HG02981 (cell line): ENCODE data around the gene DNAJC13.

Experiments used
- ATAC-seq: cut with Tn5 transposase; IDR thresholded peaks from one replicate; pipeline ENCODE4 v1.9.1; 2021; ENCODE audit warnings: mild to moderate bottlenecking, moderate library complexity; ENCODE audit not compliant: unreplicated experiment

Gene DNAJC13

GRCh38 chr3:132461544-132461943 is 44.2 kb downstream of the DNAJC13 start:
- ATAC-seq: no peak

DNA sequence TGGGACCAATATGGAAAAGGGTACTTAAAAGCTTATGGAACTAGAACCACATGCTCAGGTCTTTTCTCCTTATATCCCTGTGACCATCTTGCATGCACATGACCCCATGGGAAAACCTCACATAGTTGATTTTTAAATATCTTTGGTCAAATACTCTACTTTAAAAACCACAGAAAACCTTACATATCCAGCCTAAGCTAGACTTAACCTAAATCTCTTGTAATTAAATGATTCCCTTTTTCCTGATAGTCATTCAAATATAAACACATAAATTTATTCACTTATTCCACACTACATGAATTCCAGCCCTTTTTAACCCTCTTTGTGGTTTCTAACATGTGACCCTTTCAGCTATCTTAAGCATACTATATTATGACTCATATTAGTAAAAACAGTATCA is 46.8 kb downstream of the DNAJC13 start:
- ATAC-seq: no peak

DNA sequence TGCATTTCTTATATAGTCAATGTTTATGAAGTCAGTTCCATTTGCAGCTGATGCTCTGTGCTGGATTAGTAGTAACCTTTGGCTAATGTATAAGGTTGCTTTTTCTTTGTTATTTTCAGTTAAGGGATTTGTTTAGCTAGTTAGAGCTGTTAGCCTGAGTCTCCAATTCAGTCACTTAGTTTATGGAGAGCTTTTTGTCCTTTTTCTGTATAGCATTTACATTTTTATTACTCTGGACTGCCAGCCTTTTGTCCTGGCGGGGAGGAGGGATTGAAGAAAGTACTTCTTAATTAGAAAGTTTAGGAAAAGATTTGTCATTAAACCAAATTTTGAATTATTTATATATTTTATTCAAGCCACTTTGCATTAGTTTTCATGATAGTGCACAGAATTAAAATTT is 52.0 kb downstream of the DNAJC13 start:
- ATAC-seq: no peak

DNA sequence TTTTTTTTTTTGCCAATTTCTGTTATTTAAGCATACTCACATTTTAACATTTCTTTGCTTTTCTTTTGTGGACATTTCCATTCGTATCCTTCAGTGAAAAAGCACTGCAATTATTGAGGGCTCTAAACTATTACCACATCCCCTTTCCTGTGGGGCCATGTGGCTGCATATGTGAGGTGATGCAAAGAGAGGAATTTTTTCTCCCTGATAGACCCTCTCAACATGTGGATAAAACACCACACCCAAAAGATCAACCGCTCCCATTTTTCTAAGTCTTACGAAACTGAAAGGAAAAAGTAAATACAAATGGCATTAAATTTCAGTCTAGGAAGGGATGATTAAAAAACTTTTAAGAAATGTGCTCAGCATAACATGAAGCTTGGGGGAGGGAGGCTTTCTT is 68.8 kb downstream of the DNAJC13 start:
- ATAC-seq: no peak

DNA sequence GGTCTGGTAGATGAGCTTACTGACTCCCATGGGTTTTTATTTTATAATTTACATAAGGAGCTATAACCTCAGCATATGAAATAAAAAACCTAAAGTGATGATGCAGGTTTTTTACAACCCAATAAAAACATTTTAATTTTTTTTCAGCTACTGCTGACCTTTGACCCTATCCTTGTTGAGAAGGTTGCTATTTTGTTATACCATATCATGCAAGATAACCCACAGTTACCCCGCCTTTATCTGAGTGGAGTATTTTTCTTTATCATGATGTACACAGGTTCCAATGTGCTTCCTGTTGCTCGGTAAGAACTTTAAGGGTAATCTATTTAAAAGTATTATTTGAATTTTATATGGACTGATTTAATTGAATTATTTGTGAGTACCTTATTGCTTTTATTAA is 70.8 kb downstream of the DNAJC13 start:
- no peak for ATAC-seq

DNA sequence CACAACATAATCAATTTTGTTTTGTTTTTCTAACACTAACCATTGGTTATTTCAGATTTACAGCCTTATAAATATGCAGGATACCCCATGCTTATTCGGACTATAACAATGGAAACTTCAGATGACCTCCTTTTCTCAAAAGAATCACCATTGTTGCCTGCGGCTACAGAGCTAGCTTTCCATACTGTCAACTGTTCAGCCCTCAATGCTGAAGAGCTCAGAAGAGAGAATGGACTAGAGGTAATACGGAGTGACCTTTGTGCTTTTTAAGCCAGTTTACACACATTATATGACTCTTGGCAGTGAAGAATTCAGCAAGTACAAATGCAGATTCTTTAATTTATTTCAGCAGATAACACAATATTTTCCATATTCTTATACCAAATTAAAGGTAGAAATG is 81.8 kb downstream of the DNAJC13 start:
- ATAC-seq: no peak

DNA sequence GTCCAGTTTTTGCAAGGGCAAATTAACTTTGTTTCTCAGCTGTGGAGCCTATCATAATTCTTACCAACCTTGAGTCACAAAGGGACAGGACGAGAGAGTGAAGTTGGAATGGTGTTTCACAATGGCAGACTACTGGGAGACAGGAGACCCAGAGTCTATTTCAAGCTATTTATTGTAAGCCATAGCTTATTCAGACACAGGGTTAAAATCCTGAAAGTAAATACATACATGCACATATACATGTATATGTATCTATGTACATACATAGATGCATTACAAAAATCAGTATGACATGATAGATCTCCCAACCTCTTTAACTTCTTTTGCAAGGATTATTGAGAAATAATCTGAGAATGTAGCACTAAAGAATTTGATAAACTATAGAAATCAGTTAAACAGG is 86.3 kb downstream of the DNAJC13 start:
- no peak for ATAC-seq

DNA sequence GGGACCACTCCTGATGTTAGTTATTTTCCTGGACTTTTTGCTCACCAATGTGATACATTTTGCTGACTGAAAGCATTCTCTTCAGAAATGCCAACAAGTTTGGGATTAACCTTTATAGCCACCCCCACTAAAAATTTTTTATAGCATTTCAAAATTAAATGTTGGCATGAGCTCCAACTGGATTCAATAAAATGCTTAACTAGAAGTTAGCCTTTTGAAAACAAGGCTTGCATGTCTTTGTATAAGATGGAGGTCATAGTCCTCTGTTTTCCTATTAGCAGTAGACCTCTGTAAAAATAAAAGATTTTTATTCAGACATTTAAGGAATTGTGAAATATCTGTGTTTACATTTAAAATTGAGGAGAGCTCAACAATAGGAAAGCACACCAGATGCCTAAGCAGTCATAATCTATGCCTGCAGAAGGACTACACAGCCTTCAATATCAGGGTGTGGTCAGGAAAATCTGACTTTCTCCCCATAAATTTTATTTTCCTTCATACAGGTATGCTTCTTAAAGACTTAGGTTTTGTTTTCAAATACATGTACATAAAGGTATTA is 87.2 kb downstream of the DNAJC13 start:
- no peak for ATAC-seq

GRCh38 chr3:132507657-132508056 is 90.4 kb downstream of the DNAJC13 start:
- ATAC-seq: no peak

DNA sequence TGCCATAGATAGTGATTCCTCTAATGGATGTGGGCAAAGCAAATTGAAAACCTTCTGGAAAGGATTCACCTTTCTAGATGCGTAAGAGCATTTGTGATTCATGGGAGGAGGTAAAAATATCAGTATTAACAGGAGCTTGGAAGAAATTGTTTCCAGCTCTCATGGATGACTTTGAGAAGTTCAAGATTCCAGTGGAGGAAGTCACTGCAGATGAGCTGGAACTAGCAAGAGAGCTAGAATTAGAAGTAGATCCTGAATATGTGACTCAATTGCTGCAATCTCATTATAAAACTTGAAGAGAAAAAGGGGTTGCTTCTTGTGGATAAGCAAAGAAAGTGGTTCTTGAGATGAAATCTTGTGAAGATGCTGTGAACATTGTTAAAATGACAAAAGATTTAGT is 91.8 kb downstream of the DNAJC13 start:
- no peak for ATAC-seq

- no peak for ATAC-seq
Observed at GRCh38 chr3:132509506-132509905, 92.2 kb downstream of the DNAJC13 start.

DNA sequence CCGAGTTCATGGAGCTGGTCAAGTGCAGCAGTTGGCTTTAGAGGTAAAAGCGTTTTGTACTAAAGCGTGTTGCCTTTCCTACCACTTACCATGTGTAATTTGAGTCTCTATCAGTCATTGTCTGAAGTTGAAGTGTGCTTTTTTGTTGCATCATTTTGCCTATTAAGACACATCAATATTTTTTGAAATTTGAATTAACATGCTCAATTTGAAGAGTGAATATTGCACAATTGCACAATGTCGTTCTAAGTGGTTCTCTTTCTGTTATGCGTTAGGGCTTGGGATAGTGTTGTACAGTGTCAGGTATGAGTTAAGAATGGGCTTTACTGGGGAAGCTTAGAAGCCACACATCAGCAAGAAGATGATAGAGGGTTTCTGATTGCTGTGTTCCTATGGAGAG is 95.8 kb downstream of the DNAJC13 start:
- ATAC-seq: no peak

- no peak for ATAC-seq
Observed at GRCh38 chr3:132517311-132517710, 100.0 kb downstream of the DNAJC13 start.

- no peak for ATAC-seq
Observed at GRCh38 chr3:132519914-132520313, 102.6 kb downstream of the DNAJC13 start.

- ATAC-seq: no peak
Observed at GRCh38 chr3:132521901-132522300, 104.6 kb downstream of the DNAJC13 start.

- peak; percentile 88 for ATAC-seq
Observed at GRCh38 chr3:132522353-132522752, 105.1 kb downstream of the DNAJC13 start.

GRCh38 chr3:132530624-132531023 is 113.3 kb downstream of the DNAJC13 start:
- no peak for ATAC-seq

- ATAC-seq: no peak
Observed at GRCh38 chr3:132535575-132536441, 118.5 kb downstream of the DNAJC13 start.

DNA sequence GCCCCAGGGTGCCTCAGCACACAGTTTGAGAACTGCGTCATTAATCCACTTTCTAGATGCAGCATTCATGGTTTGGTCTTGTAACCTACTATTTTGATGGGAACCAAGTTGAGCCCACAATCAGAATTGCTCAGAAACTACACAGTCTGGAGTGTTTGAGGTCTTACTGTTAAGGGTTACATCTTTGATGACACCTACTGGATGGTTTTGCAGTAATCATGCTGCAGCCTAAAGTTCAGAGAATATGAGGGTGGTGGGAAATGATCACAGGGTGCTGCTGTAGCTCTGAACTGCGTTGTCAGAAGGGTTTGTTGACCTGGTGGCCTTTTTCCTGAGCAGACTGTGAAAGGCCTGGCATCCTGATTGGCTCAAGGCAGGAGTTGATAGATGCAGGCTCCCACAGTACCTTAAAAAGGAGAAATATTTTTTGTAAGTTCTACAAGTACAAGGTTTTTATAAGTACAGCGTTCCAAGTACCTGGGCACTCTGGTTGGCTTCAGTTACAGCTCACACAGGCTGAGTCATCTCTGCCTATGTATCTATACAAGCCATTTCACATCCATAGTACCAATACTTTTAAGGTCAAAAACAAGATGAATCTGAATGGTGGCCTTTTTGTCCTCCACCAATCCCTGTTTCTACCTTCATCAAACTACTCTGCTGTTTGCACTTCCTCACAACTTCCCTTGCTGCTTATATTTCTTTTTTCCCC is 119.3 kb downstream of the DNAJC13 start:
- no peak for ATAC-seq

- no peak for ATAC-seq
Observed at GRCh38 chr3:132537297-132537696, 120.0 kb downstream of the DNAJC13 start.

DNA sequence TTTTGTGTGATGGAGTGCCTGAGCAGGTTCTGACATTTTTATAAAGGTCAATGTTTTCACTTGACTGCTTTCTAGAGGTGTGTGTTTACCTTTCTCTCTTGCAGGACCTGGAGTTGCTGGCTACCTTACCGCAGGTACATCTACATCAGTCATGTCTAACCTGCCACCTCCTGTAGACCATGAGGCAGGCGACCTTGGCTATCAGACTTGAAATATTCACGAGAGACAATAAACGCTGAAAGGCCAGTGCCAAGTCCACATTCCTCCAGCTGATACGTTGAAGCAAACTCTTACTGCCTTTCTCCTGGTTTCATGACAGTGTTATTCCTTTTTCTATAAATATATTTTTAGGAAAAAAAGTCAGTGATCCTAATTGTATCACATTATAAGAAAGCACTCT is 120.8 kb downstream of the DNAJC13 start:
- ATAC-seq: no peak

DNA sequence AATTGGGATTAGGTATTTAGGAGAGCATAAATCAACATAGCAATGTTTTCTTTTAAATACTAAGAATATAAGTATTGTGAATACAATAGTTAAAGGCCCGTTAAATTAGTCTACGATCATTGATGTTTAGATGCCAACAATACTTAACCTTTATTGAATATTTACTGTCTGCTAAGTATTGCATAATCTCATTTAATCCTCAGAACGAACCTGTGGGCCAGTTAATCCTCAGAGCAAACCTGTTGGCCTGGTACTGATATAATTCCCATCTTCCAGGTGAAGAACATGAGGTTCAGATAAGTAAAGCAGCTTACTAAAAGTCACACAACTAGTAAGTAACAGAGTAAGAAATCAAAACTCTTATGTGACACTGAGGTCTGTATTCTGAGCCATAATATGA is 122.4 kb downstream of the DNAJC13 start:
- ATAC-seq: no peak
